GM19023 (cell line): ENCODE results near the gene SKOR2.
"Not testable (repeated sequence)": the region's sequence is repeated elsewhere in the genome, so short reads cannot be mapped to it uniquely, and the experiment has no call there.

Experiments used
- ATAC-seq: cut with Tn5 transposase; IDR thresholded peaks from one replicate; pipeline ENCODE4 v1.9.1; 2021; ENCODE audit warnings: mild to moderate bottlenecking, moderate library complexity; ENCODE audit not compliant: unreplicated experiment

Gene SKOR2

DNA sequence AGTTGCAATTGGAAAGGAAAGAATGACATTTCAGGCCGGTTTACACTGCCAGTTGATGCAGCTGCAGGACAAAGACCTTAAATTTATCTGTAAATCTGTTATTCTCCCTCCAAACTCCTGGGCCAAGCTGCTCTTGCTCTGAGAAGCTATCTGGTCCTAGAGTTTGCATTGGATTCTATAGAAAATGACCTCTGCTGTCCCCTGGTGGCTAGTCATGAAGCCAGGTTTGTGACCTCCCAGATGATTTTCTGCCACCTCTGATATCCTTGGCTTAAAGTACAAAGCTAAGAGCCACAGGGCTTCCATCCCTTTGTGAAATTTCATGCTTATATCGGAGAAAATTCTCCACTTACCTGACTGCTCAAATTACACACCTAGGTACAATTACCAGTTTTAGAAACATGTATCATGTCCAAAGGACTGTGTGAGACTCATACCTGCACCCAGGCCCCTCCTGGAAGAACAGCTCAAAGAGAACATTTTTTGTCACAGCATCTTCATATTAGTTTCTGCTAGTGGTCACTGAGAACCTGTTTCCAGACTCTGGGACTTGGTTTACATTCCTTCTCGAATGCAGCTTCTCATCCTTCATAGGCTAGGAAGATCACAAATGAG is 46.4 kb downstream of the SKOR2 start:
- no peak for ATAC-seq

DNA sequence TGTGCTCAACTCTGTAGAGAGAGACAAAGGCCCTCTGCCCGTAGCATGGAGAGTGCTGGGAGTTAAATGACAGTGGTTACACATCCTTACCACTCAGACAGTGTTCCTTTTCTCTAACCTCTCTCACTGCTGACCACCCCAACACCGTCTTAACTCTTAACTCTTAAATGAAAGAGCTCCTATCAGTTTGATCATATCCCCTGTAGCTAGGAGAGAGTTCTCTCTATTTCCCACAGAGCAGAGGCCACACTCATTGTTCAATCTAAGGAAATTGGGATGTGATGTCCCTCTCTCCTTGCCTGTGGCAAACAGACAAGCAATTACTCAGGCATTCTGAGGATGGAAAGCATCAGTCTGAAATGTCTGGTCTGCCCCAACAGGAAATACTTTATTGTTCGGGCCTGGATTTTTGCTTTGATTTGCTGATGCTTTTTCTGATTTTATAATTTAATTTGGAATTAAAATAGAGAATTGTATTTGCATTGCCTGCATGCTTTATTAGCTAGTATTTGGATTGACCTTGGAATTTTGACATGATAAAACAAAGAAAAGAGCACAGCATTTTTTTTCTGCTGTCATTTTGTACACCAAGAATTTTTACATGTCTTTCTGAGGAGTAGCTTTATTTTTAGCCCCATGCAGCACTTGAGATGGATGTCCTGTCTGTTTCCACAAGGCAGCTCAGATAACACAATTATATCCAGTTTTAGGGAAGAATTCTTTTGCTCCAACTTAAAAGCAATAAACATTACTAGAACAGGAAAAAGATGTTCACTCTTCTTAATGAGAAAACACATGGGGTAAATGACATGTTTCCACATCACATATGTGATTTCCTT is 47.6 kb downstream of the SKOR2 start:
- ATAC-seq = no peak

DNA sequence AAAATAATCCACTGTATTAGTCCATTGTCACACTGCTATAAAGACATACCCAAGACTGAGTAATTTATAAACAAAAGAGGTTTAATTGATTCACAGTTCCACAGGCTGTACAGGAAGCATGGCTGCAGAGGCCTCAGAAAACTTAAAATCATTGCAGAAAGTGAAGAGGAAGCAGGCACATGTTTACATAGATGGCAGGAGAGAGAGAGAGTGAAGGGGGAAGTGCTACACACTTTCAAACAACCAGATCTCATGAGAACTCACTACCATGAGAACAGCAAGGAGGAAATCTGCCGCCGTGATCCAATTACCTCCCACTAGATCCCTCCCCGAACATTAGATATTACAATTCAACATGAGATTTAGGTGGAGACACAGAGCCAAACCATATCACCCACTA is 55.5 kb downstream of the SKOR2 start:
- not testable (repeated sequence) for ATAC-seq

DNA sequence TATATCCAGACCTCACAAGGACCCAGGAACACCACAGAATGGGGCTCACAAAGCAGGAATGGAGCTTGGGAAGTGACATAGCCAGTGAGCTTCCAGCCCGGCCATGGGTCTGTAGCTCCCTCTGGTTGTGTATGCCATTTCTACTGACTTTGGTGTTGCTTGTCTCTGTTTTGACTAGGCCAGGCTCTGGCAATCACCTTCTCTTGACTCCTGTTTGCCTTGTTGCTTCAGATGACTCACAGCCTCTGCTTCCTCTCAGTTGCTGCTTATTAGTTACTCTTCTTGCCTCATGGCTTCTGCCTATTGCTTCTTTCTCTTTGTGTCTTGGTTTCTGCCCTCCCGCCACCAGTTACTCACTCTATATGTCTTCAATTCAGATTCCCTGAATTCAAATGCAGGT is 59.5 kb downstream of the SKOR2 start:
- no peak for ATAC-seq

DNA sequence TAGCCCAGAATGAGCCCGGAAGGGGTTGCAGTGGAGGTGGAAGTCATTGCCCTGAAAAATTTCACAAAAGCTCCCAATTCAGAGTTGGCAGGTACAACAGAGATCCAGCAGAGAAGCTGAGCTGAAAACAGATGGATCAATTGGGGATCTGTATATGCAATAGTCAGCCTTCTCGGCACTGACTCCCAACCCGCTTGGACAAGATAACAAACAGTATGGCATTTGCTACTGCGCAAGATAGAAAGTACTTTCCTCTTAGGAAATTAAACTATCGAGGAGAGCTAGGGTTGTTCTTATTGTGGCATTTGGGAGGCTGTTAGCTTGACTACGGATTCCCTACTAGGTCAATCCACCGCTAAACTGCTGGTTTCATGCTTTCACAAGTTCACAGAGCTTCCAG is 63.7 kb downstream of the SKOR2 start:
- ATAC-seq = no peak

DNA sequence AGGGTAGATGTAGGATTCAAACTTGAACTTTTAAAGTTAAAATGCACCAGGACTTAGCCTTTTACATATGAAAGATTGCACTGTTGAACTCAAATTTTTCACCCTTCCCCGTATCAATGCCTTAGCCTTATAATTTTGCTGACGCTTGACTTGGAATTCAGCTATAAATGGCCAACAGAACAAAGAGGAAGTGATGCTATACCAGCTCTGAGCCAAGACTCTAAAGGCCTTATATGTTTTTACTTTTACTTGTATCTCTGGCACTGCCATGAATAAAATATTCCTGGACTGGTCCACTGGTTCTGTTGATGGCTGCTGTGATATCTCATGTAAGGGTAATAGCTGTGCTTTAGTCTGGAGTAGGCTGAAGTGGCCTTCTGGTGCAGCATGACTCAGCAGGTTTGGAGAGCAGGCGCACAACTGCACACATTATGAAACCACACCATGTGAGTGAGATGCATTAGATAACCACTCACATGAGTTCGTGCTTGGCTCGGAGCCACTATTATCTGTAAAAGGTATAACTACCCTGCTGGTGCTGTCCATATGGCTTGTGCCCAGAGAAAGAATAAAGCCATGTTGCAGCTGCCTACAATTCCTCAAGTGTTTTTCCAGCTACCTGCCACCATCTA is 66.9 kb downstream of the SKOR2 start:
- no peak for ATAC-seq

DNA sequence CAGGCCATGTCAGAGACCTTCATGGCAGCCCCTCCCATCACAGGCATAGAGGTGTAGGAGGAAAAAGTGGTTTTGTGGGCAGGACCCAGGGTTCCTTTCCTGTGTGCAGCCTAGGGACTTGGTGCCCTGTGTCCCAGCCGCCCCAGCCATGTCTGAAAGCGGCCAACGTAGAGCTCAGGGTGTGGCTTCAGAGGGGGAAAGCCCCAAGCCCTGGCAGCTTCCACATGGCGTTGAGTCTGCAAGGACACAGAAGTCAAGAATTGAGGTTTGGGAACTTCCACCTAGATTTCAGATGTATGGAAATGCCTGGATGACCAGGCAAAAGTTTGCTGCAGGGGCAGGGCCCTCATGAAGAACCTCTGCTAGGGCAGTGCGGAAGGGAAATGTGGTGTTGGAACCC is 69.3 kb downstream of the SKOR2 start:
- not testable (repeated sequence) for ATAC-seq

DNA sequence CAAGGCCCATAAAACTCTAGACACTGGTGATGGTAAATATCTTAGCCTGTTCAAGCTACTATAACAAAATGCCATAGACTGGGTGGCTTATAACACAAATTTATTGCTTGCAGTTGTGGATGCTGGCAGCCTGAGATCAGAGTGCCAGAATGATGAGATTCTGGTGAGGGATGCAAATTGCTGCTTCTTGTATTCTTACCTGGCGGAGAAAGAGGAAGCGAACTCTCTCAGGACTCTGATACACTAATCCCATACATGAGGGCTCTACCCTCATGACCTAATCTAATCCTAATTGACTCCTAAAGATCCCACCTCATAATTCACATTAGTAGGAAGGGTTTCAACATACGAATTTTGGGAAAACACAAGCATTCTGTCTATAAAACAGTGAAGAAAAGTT is 70.7 kb downstream of the SKOR2 start:
- no peak for ATAC-seq

DNA sequence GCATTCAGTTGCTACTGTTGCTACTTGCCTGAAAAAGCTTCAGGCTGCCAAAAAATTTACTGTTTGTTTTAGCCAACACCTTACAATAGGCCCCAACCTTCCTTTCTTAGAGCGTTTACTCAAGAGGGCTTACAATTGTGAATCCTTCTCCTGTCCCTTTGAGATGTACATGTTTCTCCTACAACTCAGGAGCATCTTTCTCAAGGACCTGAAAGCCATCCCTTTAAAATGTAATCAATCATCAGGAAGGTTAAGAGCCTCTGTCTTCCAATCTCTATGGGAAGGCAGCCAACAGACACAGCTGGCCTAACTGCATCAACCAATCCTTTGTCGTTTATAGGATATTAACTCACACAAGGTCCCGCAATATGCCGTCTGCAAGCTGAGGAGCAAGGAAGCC is 71.9 kb downstream of the SKOR2 start:
- no peak for ATAC-seq

DNA sequence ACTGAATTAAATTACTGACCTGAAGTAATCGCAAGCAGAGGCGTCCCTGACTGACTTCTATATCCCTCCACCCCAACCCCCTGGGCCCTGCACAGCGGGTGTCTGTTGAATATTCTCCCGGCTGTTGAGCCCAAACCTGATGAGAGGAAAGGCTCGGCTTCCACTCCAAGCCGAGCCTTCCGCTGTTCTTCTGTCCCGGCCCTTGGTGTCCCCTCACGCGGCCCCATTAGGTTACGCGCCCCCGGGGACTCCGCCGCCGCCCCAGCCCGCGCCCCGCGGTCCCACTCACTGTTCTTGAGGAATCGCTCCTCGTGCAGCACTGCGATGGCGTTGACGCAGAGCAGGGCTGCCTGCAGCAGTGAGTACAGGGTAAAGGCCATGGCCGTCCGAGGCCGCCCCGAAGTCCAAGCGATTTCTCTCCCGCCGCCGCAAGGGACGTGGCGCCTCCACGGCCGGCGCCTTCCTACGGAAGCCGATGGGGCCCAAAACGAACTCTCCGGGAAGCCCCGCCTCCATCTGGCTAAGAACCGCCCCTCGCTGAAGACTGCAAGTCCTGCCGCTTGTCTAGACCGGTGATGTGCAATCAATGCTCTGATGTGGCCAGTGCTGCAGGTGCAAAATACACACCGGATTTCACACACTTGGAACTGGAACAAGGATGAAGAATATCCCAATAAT is 75.4 kb downstream of the SKOR2 start, which contains the start of gene IER3IP1:
Gene IER3IP1, minus strand, starts transcription at position 467 of the 678 bp plus-strand sequence. Its CDS starts 87 bp downstream, at position 380.
- ATAC-seq = peak; percentile 80

DNA sequence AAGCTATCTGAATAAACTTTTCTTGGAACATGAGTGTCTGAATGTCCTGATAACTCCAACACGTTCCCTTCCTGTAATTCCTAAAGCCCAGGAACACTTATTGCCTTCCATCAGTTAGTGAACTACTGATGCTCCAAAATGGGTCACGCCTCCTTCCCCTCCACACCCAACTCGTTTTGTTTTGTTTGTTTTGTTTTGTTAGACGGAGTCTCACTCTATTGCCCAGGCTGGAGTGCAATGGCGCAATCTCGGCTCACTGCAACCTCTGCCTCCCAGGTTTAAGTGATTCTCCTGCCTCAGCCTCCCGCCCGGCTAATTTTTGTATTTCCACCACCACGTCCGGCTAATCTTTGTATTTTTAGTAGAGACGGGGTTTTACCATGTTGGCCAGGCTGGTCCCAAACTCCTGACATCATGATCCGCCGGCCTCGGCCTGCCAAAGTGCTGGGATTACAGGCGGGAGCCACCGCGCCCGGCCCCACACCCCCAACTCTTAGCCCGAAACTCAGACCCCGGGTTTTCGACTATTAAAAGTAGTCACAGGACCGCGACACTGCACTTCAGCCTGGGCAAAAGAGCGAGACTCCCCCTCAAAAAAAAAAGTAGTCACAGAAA is 76.1 kb downstream of the SKOR2 start:
- peak; percentile 19 for ATAC-seq

DNA sequence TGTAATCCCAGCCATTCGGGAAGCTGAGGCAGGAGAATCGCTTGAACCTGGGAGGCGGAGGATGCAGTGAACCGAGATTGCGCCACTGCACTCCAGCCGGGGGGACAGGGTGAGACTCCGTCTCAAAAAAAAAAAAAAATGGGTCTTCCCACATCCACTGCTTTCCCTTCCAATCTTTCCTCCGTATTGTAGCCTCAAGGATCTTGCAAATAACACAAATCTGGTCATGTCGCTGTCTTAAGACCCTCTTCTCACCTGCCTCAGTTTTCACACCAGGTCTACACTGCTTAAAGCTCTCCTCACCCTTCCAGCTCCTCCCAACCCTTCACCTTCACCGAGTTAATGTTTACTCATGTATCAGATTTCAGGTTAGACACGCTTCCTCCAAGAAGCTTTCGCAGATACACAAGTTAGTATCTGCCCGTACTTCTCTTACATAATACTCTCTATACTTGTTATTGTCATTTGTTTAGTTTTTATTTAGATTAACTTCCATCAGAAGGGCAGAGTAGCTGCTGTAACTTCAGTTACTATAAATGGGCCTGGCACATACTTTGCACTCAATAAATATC is 76.8 kb downstream of the SKOR2 start:
- no peak for ATAC-seq

DNA sequence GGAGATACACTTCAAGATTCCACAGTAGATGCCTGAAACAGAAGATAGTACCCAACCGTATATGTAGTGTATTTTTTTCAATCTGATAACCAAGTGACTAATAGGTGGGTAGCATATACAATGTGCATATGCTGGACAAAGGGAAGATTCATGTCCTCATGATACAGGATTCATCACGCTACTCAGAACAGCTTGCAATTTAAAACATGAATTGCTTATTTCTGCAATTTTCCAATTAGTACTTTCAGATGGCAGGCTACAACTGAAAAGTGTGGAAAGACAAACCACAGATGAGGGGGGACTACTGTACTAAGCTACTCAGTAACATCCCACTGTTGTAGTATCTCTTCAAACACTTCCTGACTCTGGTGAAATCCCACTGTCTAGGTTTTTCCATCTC is 79.0 kb downstream of the SKOR2 start:
- ATAC-seq = no peak

DNA sequence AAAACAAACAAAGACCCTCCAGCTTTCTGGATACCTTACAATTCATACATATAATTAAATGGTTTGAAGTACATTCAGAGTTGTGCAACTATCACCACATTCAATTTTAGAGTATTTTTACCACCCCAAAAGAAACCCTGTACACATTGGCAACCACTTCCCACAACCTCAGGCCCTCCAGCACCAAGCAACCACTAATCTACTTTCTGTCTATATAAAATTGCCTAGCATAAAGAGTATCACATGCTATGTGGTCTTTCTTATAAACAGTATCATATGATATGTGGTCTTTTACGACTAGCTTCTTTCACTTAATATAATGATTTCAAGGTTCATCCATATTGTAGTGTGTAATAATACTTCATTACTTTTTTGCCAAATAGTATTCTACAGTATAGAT is 82.5 kb downstream of the SKOR2 start:
- no peak for ATAC-seq

DNA sequence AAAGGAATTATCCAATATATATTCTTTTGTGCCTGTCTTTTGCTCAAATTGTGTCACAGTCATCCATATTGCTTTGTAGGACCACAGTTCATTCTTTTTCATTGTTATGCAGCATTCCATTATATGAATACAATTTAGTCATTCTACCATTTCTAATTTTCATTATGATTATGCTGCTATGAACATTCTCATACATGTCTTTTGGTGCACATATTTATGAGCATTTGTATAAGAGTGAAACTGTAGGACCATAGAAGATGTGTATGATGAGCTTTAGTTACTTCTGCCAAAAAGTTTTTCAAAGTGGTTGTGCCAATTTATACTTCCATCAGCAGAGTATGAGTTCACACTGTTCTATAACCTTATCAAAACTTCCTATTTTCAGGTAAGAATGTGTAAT is 83.0 kb downstream of the SKOR2 start:
- no peak for ATAC-seq

DNA sequence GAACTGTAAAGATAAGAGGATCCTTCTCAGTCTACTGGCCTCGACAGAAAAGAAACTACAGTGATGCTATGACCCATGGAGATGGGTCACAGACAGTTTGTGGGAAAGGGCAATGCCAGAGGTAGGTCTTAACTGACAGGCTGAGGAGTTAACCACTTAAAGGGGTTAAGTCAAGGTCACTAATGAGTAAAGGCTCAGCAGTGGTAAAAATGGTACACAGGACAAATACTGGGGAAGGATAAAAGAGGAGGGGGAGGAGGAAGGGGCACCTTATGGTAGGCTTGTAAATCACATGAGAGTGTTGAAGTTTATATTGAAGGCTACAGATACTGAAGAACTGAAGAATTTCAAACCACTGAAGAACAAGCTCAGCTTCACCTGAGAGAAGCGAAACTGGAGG is 85.2 kb downstream of the SKOR2 start:
- ATAC-seq = no peak

DNA sequence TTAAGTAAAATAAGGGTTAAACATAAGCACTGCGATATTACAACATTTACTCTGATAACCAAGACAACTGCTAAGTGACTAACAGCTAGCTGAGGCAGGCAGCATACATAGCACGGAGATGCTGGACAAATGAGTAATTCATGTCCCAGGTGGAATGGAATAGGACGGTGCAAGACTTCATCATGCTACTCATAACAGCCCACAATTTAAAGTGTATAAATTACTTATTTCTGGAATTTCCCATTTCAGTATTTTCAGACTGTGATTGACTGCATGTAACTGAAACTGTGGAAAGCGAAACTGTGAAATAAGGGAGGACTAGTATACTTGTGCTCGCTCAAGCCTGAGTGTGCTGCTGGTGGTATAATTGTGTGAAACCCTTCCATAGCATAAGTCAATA is 88.2 kb downstream of the SKOR2 start:
- ATAC-seq = peak; percentile 81

DNA sequence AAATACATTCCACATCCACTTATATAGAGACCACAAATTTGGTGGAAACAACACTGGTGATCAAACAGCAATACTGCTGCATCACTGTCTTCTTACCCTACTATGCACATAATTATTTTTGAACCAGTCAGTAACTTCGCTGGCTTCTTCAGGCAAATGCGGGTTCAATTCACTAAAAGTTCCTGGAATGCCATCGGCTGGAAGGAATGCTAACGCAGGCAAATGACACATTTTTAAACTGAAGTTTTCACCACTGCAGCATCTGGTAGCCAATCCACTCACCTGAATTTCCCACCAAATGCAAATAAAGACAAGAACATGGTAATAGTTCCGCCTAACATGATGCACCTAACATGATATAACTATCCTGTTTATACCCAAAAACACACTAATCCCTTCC is 91.2 kb downstream of the SKOR2 start:
- no peak for ATAC-seq

DNA sequence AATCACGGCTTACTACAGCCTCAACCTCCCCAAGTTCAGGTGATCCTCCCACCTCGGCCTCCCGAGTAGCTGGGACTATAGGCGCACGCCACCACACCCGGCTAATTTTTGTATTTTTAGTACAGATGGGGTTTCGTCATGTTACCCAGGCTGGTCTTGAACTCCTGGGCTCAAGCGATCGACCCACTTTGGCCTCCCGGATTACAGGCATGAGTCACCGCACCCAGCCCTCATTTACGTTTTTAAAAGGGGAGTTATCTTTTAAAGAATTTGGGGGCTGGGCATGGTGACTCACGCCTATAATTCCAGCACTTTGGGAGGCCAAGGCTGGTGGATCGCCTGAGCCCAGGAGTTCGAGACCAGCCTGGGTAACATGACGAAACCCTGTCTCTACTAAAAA is 93.1 kb downstream of the SKOR2 start:
- ATAC-seq = not testable (repeated sequence)
